IPS-20b (cell line): ENCODE data around the gene PCDHGA10.
"Not testable (repeated sequence)": the region's sequence is repeated elsewhere in the genome, so short reads cannot be mapped to it uniquely, and the experiment has no call there.

Experiments used
- H3K27ac ChIP-seq: one replicate; pipeline ENCODE4 v1.5.1; 2013; ENCODE audit warnings: low read length
- H3K27me3 ChIP-seq: 2 replicates; pipeline ENCODE4 v1.6.1; 2013; ENCODE audit warnings: mild to moderate bottlenecking, low read length, inconsistent platforms; ENCODE audit not compliant: insufficient read depth
- H3K36me3 ChIP-seq: 2 replicates; pipeline ENCODE4 v1.6.1; 2013; ENCODE audit warnings: low read depth, mild to moderate bottlenecking, inconsistent platforms, low read length, moderate library complexity; ENCODE audit not compliant: insufficient read depth
- H3K4me1 ChIP-seq: 2 replicates; pipeline ENCODE4 v1.6.1; 2013; ENCODE audit warnings: mild to moderate bottlenecking, control low read depth, inconsistent platforms, low read length, moderate library complexity; ENCODE audit not compliant: insufficient read depth
- H3K4me3 ChIP-seq: 2 replicates; pipeline ENCODE4 v1.5.1; 2013; ENCODE audit warnings: mild to moderate bottlenecking, low read length, inconsistent platforms
- H3K9ac ChIP-seq: 2 replicates; pipeline ENCODE4 v1.6.1; 2013; ENCODE audit warnings: low read depth, mild to moderate bottlenecking, inconsistent platforms, low read length, moderate library complexity
- H3K9me3 ChIP-seq: 2 replicates; pipeline ENCODE4 v1.6.1; 2013; ENCODE audit warnings: mild to moderate bottlenecking, low read depth, low read length, inconsistent platforms; ENCODE audit not compliant: insufficient read depth

PCDHGA10 gene

GRCh38 chr5:141383345-141383744, 29.4 kb upstream of the PCDHGA10 start:
- Histone ChIP-seq H3K36me3 (no peaks in the 10 kb centered on the region), H3K9ac (no peak overlapping the region), H3K4me3 (no peak overlapping the region), H3K27ac (no peak overlapping the region), H3K4me1 (no peaks in the 10 kb centered on the region), H3K27me3 (no peaks in the 10 kb centered on the region), H3K9me3 (peaks cover 57% of the 10 kb centered on the region)

GRCh38 chr5:141384471-141385267, 28.1 kb upstream of the PCDHGA10 start:
- Histone ChIP-seq H3K36me3 (no peaks in the 10 kb centered on the region), H3K27ac (no peak overlapping the region), H3K27me3 (no peaks in the 10 kb centered on the region), H3K4me1 (no peaks in the 10 kb centered on the region), H3K9me3 (peaks cover 65% of the 10 kb centered on the region), H3K4me3 (no peak overlapping the region), H3K9ac (no peak overlapping the region)

GRCh38 chr5:141387557-141388311, 25.1 kb upstream of the PCDHGA10 start, which contains the start of gene PCDHGB4:
TSS of gene PCDHGB4 (plus strand) at chr5:141387698. CDS start at chr5:141387885, 187 bp downstream.
- H3K36me3 ChIP-seq, H3K27ac ChIP-seq, H3K9ac ChIP-seq, H3K27me3 ChIP-seq, H3K4me1 ChIP-seq: not testable (repeated sequence)
- Histone ChIP-seq H3K9me3 (peaks cover 74% of the 10 kb centered on the region), H3K4me3 (peak within 1 kb of the TSS; percentile 26; the same call in 1 of the 2 replicates)

- Histone ChIP-seq H3K36me3 (no peaks in the 10 kb centered on the region), H3K9ac (no peak overlapping the region), H3K27ac (no peak overlapping the region), H3K9me3 (peaks cover 74% of the 10 kb centered on the region), H3K27me3 (no peaks in the 10 kb centered on the region), H3K4me3 (no peak overlapping the region; the same call in 1 of the 2 replicates), H3K4me1 (no peaks in the 10 kb centered on the region)
Measured at GRCh38 chr5:141388661-141389060, 24.1 kb upstream of the PCDHGA10 start.

GRCh38 chr5:141389153-141390042, 23.4 kb upstream of the PCDHGA10 start:
- H3K27ac ChIP-seq = no peak overlapping the region
- H3K9me3 ChIP-seq = peaks cover 74% of the 10 kb centered on the region
- H3K27me3 ChIP-seq = no peaks in the 10 kb centered on the region
- no peaks in the 10 kb centered on the region for H3K36me3 ChIP-seq
- H3K9ac ChIP-seq = no peak overlapping the region
- no peaks in the 10 kb centered on the region for H3K4me1 ChIP-seq
- H3K4me3 ChIP-seq = no peak overlapping the region

GRCh38 chr5:141392429-141393198, 20.2 kb upstream of the PCDHGA10 start, which contains the start of gene PCDHGA8:
TSS of gene PCDHGA8 (plus strand) at chr5:141392633. CDS start at chr5:141392814, 181 bp downstream.
- H3K4me3 ChIP-seq = no peak within 1 kb of the TSS; the same call in 1 of the 2 replicates
- peaks cover 86% of the 10 kb centered on the region for H3K9me3 ChIP-seq
- H3K36me3 ChIP-seq = no peaks in the 10 kb centered on the region
- H3K27ac ChIP-seq = no peak within 1 kb of the TSS
- no peaks in the 10 kb centered on the region for H3K27me3 ChIP-seq
- H3K4me1 ChIP-seq = no peaks in the 10 kb centered on the region
- no peak within 1 kb of the TSS for H3K9ac ChIP-seq

- Histone ChIP-seq H3K4me1 (no peaks in the 10 kb centered on the region), H3K9ac (no peak overlapping the region), H3K9me3 (peaks cover 85% of the 10 kb centered on the region), H3K27ac (no peak overlapping the region), H3K36me3 (no peaks in the 10 kb centered on the region), H3K4me3 (no peak overlapping the region; the same call in 1 of the 2 replicates), H3K27me3 (no peaks in the 10 kb centered on the region)
Measured at GRCh38 chr5:141393267-141393666, 19.5 kb upstream of the PCDHGA10 start.

- not testable (repeated sequence) for H3K27ac ChIP-seq, H3K36me3 ChIP-seq, H3K4me3 ChIP-seq, H3K27me3 ChIP-seq, H3K9ac ChIP-seq, H3K4me1 ChIP-seq
- H3K9me3 ChIP-seq = peaks cover 86% of the 10 kb centered on the region
Measured at GRCh38 chr5:141394401-141395187, 18.2 kb upstream of the PCDHGA10 start.

GRCh38 chr5:141397756-141398551, 14.8 kb upstream of the PCDHGA10 start, which contains the start of gene PCDHGB5:
TSS of gene PCDHGB5 (plus strand) at chr5:141397947. CDS start at chr5:141398128, 181 bp downstream.
- not testable (repeated sequence) for H3K4me1 ChIP-seq, H3K9ac ChIP-seq, H3K36me3 ChIP-seq, H3K27me3 ChIP-seq, H3K27ac ChIP-seq, H3K4me3 ChIP-seq
- peaks cover 79% of the 10 kb centered on the region for H3K9me3 ChIP-seq

- Histone ChIP-seq H3K4me3 (no peak overlapping the region), H3K9ac (no peak overlapping the region), H3K27me3 (no peaks in the 10 kb centered on the region), H3K9me3 (peaks cover 74% of the 10 kb centered on the region), H3K27ac (no peak overlapping the region), H3K36me3 (no peaks in the 10 kb centered on the region), H3K4me1 (no peaks in the 10 kb centered on the region)
Measured at GRCh38 chr5:141398608-141399007, 14.2 kb upstream of the PCDHGA10 start.
